Vagina (tissue), 2 donors: ENCODE measurements around the gene APAF1. TPM values are rescaled to one million over a fixed set of nuclear protein-coding genes. Genes with fewer than 3 reads are reported as not detected.

Source experiments
- DNase-seq, 2 donors: peaks; one replicate each; pipeline ENCODE4 v3.0.0-alpha.2; 2017; ENCODE audit errors: extremely low spot score in 2 of 2
- H3K27ac ChIP-seq: fragments of 200-600 bp; sonication (generic); one replicate; pipeline ENCODE4 v1.5.1; 2019
- H3K27me3 ChIP-seq: fragments of 200-600 bp; sonication (generic); one replicate; pipeline ENCODE4 v1.5.1; 2019
- H3K36me3 ChIP-seq, 2 donors: fragments of 200-600 bp; sonication (generic); one replicate each; pipeline ENCODE4 v1.5.1; 2017 to 2019
- H3K4me1 ChIP-seq: fragments of 200-600 bp; sonication (generic); one replicate; pipeline ENCODE4 v1.5.1; 2019
- H3K4me3 ChIP-seq, 2 donors: fragments of 200-600 bp; sonication (generic); 1 replicate in 1 of 2; 2 replicates in 1 of 2; pipeline ENCODE4 v1.5.1; 2016 to 2019
- H3K9me3 ChIP-seq: fragments of 200-600 bp; sonication (generic); one replicate; pipeline ENCODE4 v1.5.1; 2019
- CTCF ChIP-seq, 3 experiments: fragments of 450-650 bp in 2 of 3; fragments of 200-600 bp in 1 of 3; sonication (generic) in 1 of 3; IDR thresholded peaks; one replicate each; pipeline ENCODE4 v1.5.1; 2017 to 2019; ENCODE audit warnings: antibody characterized with exemption in 3 of 3, mild to moderate bottlenecking in 2 of 3, moderate library complexity in 2 of 3
- POLR2A ChIP-seq, 2 donors: fragments of 450-650 bp; IDR thresholded peaks; one replicate each; pipeline ENCODE4 v1.6.1; 2017; ENCODE audit warnings: antibody characterized with exemption in 2 of 2, mild to moderate bottlenecking in 2 of 2, moderate library complexity in 2 of 2
- POLR2AphosphoS5 ChIP-seq, 2 donors: sonication (generic); formaldehyde crosslinking; IDR thresholded peaks; one replicate each; pipeline ENCODE4 v1.9.0; 2017; ENCODE audit warnings: antibody characterized with exemption in 2 of 2, mild to moderate bottlenecking in 2 of 2, low read depth in 1 of 2; ENCODE audit not compliant: insufficient read depth in 1 of 2
- intact Hi-C: fragments of 100-400 bp; cut with DNase I; formaldehyde crosslinking; loops from one replicate; pipeline ENCODE4 v1.15.1; 2023
- total RNA-seq: library from RNA; depleted of rRNA; stranded (reverse); fragments of >200 nt; gene quantifications from one replicate; pipeline ENCODE4 v1.2.3, GENCODE V29; 2016

The APAF1 gene
- total RNA-seq, 1 donor from 2014 or later, result 12.8 TPM

- H3K4me3 ChIP-seq, result no peak overlapping the region
- H3K4me1 ChIP-seq, result no peaks in the 10 kb centered on the region
- H3K27me3 ChIP-seq, result no peaks in the 10 kb centered on the region
- TF ChIP-seq POLR2A (IDR thresholded peaks at IDR 0.05), result no peak
- TF ChIP-seq POLR2AphosphoS5 (IDR thresholded peaks at IDR 0.05; ENCODE audit: insufficient read depth in 1 of 2, low read depth in 1 of 2), result no peak
- TF ChIP-seq CTCF (IDR thresholded peaks at IDR 0.05), result no peak
- intact Hi-C loops, result no loop called here
- H3K9me3 ChIP-seq, result no peaks in the 10 kb centered on the region
- no peak for DNase-seq
- no peak overlapping the region for H3K27ac ChIP-seq
- peaks cover 0 to 56% of the 10 kb centered on the region in 2 donors for H3K36me3 ChIP-seq
These were observed 15.4 kb downstream of the APAF1 start for GRCh38 chr12:98660521-98660920.

- no peak overlapping the region for H3K27ac ChIP-seq
- no peak overlapping the region for H3K4me3 ChIP-seq
- no peak for TF ChIP-seq POLR2A (IDR thresholded peaks at IDR 0.05)
- TF ChIP-seq CTCF (IDR thresholded peaks at IDR 0.05), result no peak
- TF ChIP-seq POLR2AphosphoS5 (IDR thresholded peaks at IDR 0.05; ENCODE audit: insufficient read depth in 1 of 2, low read depth in 1 of 2), result no peak
- no peak for DNase-seq
- no peaks in the 10 kb centered on the region for H3K4me1 ChIP-seq
- intact Hi-C loops, result no loop called here
- H3K27me3 ChIP-seq, result no peaks in the 10 kb centered on the region
- peaks cover 0 to 27% of the 10 kb centered on the region in 2 donors for H3K36me3 ChIP-seq
- H3K9me3 ChIP-seq, result no peaks in the 10 kb centered on the region
These were observed 24.7 kb downstream of the APAF1 start for GRCh38 chr12:98669751-98670150.

GRCh38 chr12:98671459-98671858, 26.4 kb downstream of the APAF1 start:
- Histone ChIP-seq H3K27ac (no peak overlapping the region), H3K4me1 (no peaks in the 10 kb centered on the region), H3K36me3 (peaks cover 0 to 18% of the 10 kb centered on the region in 2 donors), H3K4me3 (no peak overlapping the region), H3K27me3 (no peaks in the 10 kb centered on the region), H3K9me3 (no peaks in the 10 kb centered on the region)
- TF ChIP-seq POLR2A (IDR thresholded peaks at IDR 0.05) (no peak), CTCF (IDR thresholded peaks at IDR 0.05) (no peak), POLR2AphosphoS5 (IDR thresholded peaks at IDR 0.05; ENCODE audit: insufficient read depth in 1 of 2, low read depth in 1 of 2) (no peak)
- intact Hi-C loops, result no loop called here
- DNase-seq, result no peak

- H3K36me3 ChIP-seq, result peaks cover 0 to 28% of the 10 kb centered on the region in 2 donors
- H3K4me1 ChIP-seq, result no peaks in the 10 kb centered on the region
- no peak overlapping the region for H3K4me3 ChIP-seq
- DNase-seq, result no peak
- no peaks in the 10 kb centered on the region for H3K9me3 ChIP-seq
- TF ChIP-seq CTCF (IDR thresholded peaks at IDR 0.05) (no peak), POLR2AphosphoS5 (IDR thresholded peaks at IDR 0.05; ENCODE audit: insufficient read depth in 1 of 2, low read depth in 1 of 2) (no peak), POLR2A (IDR thresholded peaks at IDR 0.05) (no peak)
- intact Hi-C loops, result no loop called here
- H3K27me3 ChIP-seq, result no peaks in the 10 kb centered on the region
- no peak overlapping the region for H3K27ac ChIP-seq
These were observed 29.8 kb downstream of the APAF1 start for GRCh38 chr12:98674841-98675240.

- no peak for TF ChIP-seq POLR2AphosphoS5 (IDR thresholded peaks at IDR 0.05; ENCODE audit: insufficient read depth in 1 of 2, low read depth in 1 of 2)
- Histone ChIP-seq H3K27ac (no peak overlapping the region), H3K9me3 (no peaks in the 10 kb centered on the region), H3K4me1 (no peaks in the 10 kb centered on the region), H3K27me3 (no peaks in the 10 kb centered on the region), H3K4me3 (no peak overlapping the region), H3K36me3 (peaks cover 0 to 49% of the 10 kb centered on the region in 2 donors)
- no peak for DNase-seq
- intact Hi-C loops, result no loop called here
These were observed 33.3 kb downstream of the APAF1 start for GRCh38 chr12:98678236-98678945.
